ENCODE results near the gene GRID1. TPM values are rescaled to one million over a fixed set of nuclear protein-coding genes. Genes with fewer than 3 reads are reported as not detected.

The GRID1 gene
- total RNA-seq, 1 experiment from 2014 or later = 5.6 TPM

DNA sequence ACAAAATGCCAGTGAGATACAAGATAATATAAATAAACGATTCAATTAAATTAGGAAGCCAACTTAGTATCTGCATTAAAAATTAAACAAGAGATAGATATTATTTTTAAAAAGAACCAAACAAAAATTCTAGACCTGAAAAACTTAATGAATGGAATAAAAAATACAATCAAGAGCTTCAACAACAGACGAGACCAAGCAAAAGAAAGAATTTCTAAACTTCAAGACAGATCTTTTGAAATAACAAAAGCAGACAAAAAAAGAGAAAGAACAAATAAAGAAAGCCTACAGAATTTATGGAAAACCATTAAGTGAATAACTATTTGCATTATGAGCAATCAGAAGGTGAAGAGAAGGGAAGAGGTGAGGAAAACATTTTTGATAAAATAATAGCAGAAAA is 555.2 kb downstream of the GRID1 start:
- Histone ChIP-seq H3K4me3 (replicated peaks in 1 of 2; ENCODE audit: low read depth in 1 of 2, low read length in 2 of 2) (no peak overlapping the region), H3K27ac (ENCODE audit: low read depth, low read length) (no peak overlapping the region), H3K4me1 (ENCODE audit: control insufficient read depth in 1 of 2, insufficient read depth in 2 of 2, low read length in 2 of 2) (no peaks in the 10 kb centered on the region), H3K79me2 (ENCODE audit: insufficient read depth, low read length) (no peaks in the 10 kb centered on the region), H3K4me2 (ENCODE audit: low read length) (no peak overlapping the region), H4K20me1 (ENCODE audit: insufficient read depth) (no peaks in the 10 kb centered on the region), H3K27me3 (ENCODE audit: insufficient read depth, low read length) (no peaks in the 10 kb centered on the region), H2AFZ (ENCODE audit: low read depth, low read length, poor library complexity, severe bottlenecking) (no peak overlapping the region), H3K36me3 (ENCODE audit: control insufficient read depth in 1 of 2, insufficient read depth in 2 of 2, low read length in 2 of 2) (no peaks in the 10 kb centered on the region), H3K9ac (ENCODE audit: low read length) (no peak overlapping the region), H3K9me3 (ENCODE audit: control insufficient read depth in 1 of 2, insufficient read depth in 1 of 2, low read depth in 1 of 2, low read length in 2 of 2) (peaks cover 0 to 4% of the 10 kb centered on the region in 2 experiments; a peak in 2 of 4 replicates), H3K9me2 (ENCODE audit: insufficient read depth) (no peaks in the 10 kb centered on the region)
- CTCF ChIA-PET = no interaction called here
- no peak for TF ChIP-seq RAD21 (IDR thresholded peaks at IDR 0.05; ENCODE audit: low read depth)
- no peak for TF ChIP-seq EGR1 (IDR thresholded peaks at IDR 0.05; ENCODE audit: low read depth)
- TF ChIP-seq, protein P1, sequence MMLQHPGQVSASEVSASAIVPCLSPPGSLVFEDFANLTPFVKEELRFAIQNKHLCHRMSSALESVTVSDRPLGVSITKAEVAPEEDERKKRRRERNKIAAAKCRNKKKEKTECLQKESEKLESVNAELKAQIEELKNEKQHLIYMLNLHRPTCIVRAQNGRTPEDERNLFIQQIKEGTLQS (IDR thresholded peaks at IDR 0.05) = no peak
- no peak for TF ChIP-seq ELF1 (IDR thresholded peaks at IDR 0.05; ENCODE audit: borderline replicate concordance, low read depth)
- TF ChIP-seq, protein P2, sequence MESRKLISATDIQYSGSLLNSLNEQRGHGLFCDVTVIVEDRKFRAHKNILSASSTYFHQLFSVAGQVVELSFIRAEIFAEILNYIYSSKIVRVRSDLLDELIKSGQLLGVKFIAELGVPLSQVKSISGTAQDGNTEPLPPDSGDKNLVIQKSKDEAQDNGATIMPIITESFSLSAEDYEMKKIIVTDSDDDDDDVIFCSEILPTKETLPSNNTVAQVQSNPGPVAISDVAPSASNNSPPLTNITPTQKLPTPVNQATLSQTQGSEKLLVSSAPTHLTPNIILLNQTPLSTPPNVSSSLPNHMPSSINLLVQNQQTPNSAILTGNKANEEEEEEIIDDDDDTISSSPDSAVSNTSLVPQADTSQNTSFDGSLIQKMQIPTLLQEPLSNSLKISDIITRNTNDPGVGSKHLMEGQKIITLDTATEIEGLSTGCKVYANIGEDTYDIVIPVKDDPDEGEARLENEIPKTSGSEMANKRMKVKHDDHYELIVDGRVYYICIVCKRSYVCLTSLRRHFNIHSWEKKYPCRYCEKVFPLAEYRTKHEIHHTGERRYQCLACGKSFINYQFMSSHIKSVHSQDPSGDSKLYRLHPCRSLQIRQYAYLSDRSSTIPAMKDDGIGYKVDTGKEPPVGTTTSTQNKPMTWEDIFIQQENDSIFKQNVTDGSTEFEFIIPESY (IDR thresholded peaks at IDR 0.05; ENCODE audit: extremely low read depth, insufficient replicate concordance, low read length) = no peak
- BruUV-seq (replicated peaks) = no TSS peak
- POLR2A ChIA-PET = no interaction called here
- RAD21 ChIA-PET (ENCODE audit: low non-redundant PET in 1 of 2, low total read pairs in 2 of 2, uncharacterized antibody in 2 of 2, unreplicated experiment in 2 of 2) = no interaction called here
- ATAC-seq (no peak), DNase-seq (ENCODE audit: low read depth, low spot score) (no peak)
- intact Hi-C loops (cut with micrococcal nuclease) = no loop called here

DNA sequence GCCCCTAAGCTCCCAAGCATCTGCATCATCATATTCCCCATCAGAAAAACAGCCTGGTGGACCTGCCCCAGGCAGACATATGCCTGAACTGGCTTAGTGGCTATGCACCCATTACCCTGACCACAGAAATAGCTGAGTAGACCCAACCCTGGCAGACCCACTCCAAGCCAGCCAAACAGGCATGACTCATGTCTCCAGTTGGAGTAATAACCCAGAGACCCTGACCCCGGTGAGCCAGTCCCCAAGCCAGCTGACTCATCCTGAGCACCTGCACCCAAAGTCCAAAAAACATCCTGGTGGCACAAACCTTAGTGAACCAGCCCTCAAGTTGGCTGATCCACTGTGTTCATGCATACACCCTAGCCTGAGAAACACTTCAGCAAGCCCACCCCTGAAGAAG is 555.9 kb downstream of the GRID1 start:
- no peak for DNase-seq (ENCODE audit: low read depth, low spot score)
- Histone ChIP-seq H3K27me3 (ENCODE audit: insufficient read depth, low read length) (no peaks in the 10 kb centered on the region), H3K9me3 (ENCODE audit: control insufficient read depth in 1 of 2, insufficient read depth in 1 of 2, low read depth in 1 of 2, low read length in 2 of 2) (peaks cover 0 to 4% of the 10 kb centered on the region in 2 experiments; a peak in 2 of 4 replicates), H3K36me3 (ENCODE audit: control insufficient read depth in 1 of 2, insufficient read depth in 2 of 2, low read length in 2 of 2) (no peaks in the 10 kb centered on the region), H3K9ac (ENCODE audit: low read length) (no peak overlapping the region), H3K27ac (ENCODE audit: low read depth, low read length) (no peak overlapping the region), H3K9me2 (ENCODE audit: insufficient read depth) (no peaks in the 10 kb centered on the region), H3K4me2 (ENCODE audit: low read length) (no peak overlapping the region), H2AFZ (ENCODE audit: low read depth, low read length, poor library complexity, severe bottlenecking) (no peak overlapping the region), H3K4me1 (ENCODE audit: control insufficient read depth in 1 of 2, insufficient read depth in 2 of 2, low read length in 2 of 2) (no peaks in the 10 kb centered on the region), H3K4me3 (replicated peaks in 1 of 2; ENCODE audit: low read depth in 1 of 2, low read length in 2 of 2) (no peak overlapping the region), H3K79me2 (ENCODE audit: insufficient read depth, low read length) (no peaks in the 10 kb centered on the region), H4K20me1 (ENCODE audit: insufficient read depth) (no peaks in the 10 kb centered on the region)
- ATAC-seq = no peak
- intact Hi-C loops (cut with micrococcal nuclease) = no loop called here
- ChIA-PET POLR2A (no interaction called here), CTCF (no interaction called here), RAD21 (ENCODE audit: low non-redundant PET in 1 of 2, low total read pairs in 2 of 2, uncharacterized antibody in 2 of 2, unreplicated experiment in 2 of 2) (no interaction called here)
- no TSS peak for BruUV-seq (replicated peaks)
- no peak for TF ChIP-seq RAD21 (IDR thresholded peaks at IDR 0.05; ENCODE audit: low read depth)
- TF ChIP-seq SIN3A (IDR thresholded peaks at IDR 0.05; ENCODE audit: low read depth) = no peak
- no peak for TF ChIP-seq EGR1 (IDR thresholded peaks at IDR 0.05; ENCODE audit: low read depth)
- TF ChIP-seq FOSL1 (IDR thresholded peaks at IDR 0.05; ENCODE audit: low read depth) = no peak
- no peak for TF ChIP-seq SP1 (IDR thresholded peaks at IDR 0.05; ENCODE audit: low read depth)
- TF ChIP-seq SRF (IDR thresholded peaks at IDR 0.05; ENCODE audit: low read depth) = no peak
- TF ChIP-seq, protein P2 (IDR thresholded peaks at IDR 0.05; ENCODE audit: extremely low read depth, insufficient replicate concordance, low read length) = no peak
- TF ChIP-seq, protein P3, sequence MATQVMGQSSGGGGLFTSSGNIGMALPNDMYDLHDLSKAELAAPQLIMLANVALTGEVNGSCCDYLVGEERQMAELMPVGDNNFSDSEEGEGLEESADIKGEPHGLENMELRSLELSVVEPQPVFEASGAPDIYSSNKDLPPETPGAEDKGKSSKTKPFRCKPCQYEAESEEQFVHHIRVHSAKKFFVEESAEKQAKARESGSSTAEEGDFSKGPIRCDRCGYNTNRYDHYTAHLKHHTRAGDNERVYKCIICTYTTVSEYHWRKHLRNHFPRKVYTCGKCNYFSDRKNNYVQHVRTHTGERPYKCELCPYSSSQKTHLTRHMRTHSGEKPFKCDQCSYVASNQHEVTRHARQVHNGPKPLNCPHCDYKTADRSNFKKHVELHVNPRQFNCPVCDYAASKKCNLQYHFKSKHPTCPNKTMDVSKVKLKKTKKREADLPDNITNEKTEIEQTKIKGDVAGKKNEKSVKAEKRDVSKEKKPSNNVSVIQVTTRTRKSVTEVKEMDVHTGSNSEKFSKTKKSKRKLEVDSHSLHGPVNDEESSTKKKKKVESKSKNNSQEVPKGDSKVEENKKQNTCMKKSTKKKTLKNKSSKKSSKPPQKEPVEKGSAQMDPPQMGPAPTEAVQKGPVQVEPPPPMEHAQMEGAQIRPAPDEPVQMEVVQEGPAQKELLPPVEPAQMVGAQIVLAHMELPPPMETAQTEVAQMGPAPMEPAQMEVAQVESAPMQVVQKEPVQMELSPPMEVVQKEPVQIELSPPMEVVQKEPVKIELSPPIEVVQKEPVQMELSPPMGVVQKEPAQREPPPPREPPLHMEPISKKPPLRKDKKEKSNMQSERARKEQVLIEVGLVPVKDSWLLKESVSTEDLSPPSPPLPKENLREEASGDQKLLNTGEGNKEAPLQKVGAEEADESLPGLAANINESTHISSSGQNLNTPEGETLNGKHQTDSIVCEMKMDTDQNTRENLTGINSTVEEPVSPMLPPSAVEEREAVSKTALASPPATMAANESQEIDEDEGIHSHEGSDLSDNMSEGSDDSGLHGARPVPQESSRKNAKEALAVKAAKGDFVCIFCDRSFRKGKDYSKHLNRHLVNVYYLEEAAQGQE (IDR thresholded peaks at IDR 0.05; ENCODE audit: low read depth) = no peak
- TF ChIP-seq POLR2A (IDR thresholded peaks at IDR 0.05; ENCODE audit: borderline replicate concordance, extremely low read depth, insufficient read depth, insufficient read length) = no peak

Measured in HCT116 (cell line).